OCI-LY3 (cell line): ENCODE data around the gene GABRB2.

Source experiments
- H2AFZ ChIP-seq: fragments of 200-600, 300-600 bp; shearing (Covaris generic); 2 replicates; pipeline ENCODE4 v1.6.0; 2014; ENCODE audit warnings: antibody characterized with exemption, low read depth, low read length
- H3K27ac ChIP-seq: fragments of 200-600, 300-600 bp; sonication (generic); 2 replicates; pipeline ENCODE4 v1.5.1; 2014; ENCODE audit warnings: mild to moderate bottlenecking, low read length, moderate library complexity, mixed read lengths
- H3K27me3 ChIP-seq: fragments of 200-600, 300-600 bp; sonication (generic); 2 replicates; pipeline ENCODE4 v1.6.1; 2014; ENCODE audit warnings: low read depth, low read length, mixed read lengths
- H3K36me3 ChIP-seq: fragments of 200-600, 300-600 bp; sonication (generic); replicated peaks from 2 replicates; pipeline ENCODE3; 2014; ENCODE audit warnings: low read depth, low read length, mixed read lengths
- H3K4me1 ChIP-seq: fragments of 300-600, 200-600 bp; sonication (generic); 2 replicates; pipeline ENCODE4 v1.6.1; 2014; ENCODE audit warnings: low read length, mixed read lengths
- H3K4me2 ChIP-seq: fragments of 200-600, 300-600 bp; sonication (generic); 2 replicates; pipeline ENCODE4 v1.6.1; 2014; ENCODE audit warnings: low read length, mixed read lengths
- H3K4me3 ChIP-seq: fragments of 300-600, 200-600 bp; sonication (generic); 2 replicates; pipeline ENCODE4 v1.5.1; 2014; ENCODE audit warnings: antibody characterized with exemption, mild to moderate bottlenecking, low read length, moderate library complexity
- H3K79me2 ChIP-seq: fragments of 300-600, 200-600 bp; shearing (Covaris generic); 2 replicates; pipeline ENCODE4 v1.6.1; 2014; ENCODE audit warnings: mild to moderate bottlenecking, low read length, mixed read lengths
- H3K9ac ChIP-seq: fragments of 300-600, 200-600 bp; shearing (Covaris generic); 2 replicates; pipeline ENCODE4 v1.6.0; 2014; ENCODE audit warnings: mild to moderate bottlenecking, low read length, moderate library complexity
- H3K9me3 ChIP-seq: fragments of 200-600, 300-600 bp; shearing (Covaris generic); 2 replicates; pipeline ENCODE4 v1.6.1; 2014; ENCODE audit warnings: low read length, mixed read lengths; ENCODE audit not compliant: insufficient read depth
- H4K20me1 ChIP-seq: fragments of 200-600, 300-600 bp; sonication (generic); 2 replicates; pipeline ENCODE4 v1.6.1; 2016; ENCODE audit warnings: low read length, mixed read lengths; ENCODE audit not compliant: insufficient read depth
- CTCF ChIP-seq: fragments of 200-600, 300-600 bp; sonication (generic); IDR thresholded peaks from 2 replicates; pipeline ENCODE4 v1.5.1; 2014; ENCODE audit warnings: antibody characterized with exemption, low read length, low read depth
- EZH2phosphoT487 ChIP-seq: fragments of 200-600 bp; shearing (Covaris generic); IDR thresholded peaks from 2 replicates; pipeline ENCODE4 v1.6.1; 2018; ENCODE audit warnings: antibody characterized with exemption, mixed run types, low read depth

GABRB2 gene

GRCh38 chr5:161340012-161340411, 206.5 kb downstream of the GABRB2 start:
- Histone ChIP-seq H3K36me3 (no peaks in the 10 kb centered on the region), H3K4me2 (no peak overlapping the region)
- TF ChIP-seq EZH2phosphoT487 (no peak), CTCF (no peak)

DNA sequence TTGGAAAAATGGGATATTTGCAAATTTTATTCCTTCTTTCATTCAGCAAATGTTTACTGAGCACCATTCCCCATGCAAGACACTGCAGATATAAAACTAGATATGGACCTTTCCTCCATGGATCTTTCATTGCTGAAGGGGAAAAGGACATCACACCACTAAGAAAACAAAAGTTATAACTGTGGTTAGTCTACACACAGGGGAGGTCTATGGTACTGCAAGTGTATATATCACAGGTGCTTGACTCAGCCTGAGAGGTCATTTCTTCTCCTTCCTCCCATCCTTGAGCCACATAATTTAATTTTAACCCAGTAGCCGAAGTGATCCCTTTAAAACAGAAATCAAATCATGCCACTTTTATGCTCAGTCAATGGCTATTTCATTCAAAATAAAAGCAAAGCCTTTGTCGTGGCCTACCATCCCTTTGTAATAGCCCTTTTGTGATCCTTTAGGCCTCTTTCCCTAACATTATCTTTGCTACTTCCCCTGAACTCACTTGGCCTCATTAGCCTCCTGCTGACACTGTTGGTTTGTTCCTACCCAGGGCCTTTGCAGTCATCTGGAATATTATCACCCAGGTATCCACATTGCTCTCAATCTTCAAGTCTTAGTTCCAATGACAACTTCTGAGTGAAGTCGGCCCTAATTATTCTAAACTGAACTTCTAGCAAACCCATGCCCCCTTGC, 213.2 kb downstream of the GABRB2 start:
- H3K4me3 ChIP-seq, result no peak overlapping the region
- H3K27me3 ChIP-seq, result no peaks in the 10 kb centered on the region
- no peak overlapping the region for H3K9ac ChIP-seq
- H3K4me2 ChIP-seq, result no peak overlapping the region
- no peaks in the 10 kb centered on the region for H3K79me2 ChIP-seq
- no peaks in the 10 kb centered on the region for H3K36me3 ChIP-seq
- no peak overlapping the region for H3K27ac ChIP-seq
- H3K9me3 ChIP-seq, result no peaks in the 10 kb centered on the region
- TF ChIP-seq EZH2phosphoT487, result no peak
- no peak for TF ChIP-seq CTCF
- no peak overlapping the region for H2AFZ ChIP-seq
- H3K4me1 ChIP-seq, result no peaks in the 10 kb centered on the region
- H4K20me1 ChIP-seq, result no peaks in the 10 kb centered on the region

More at GRCh38 chr5:161340012-161340411, 206.5 kb downstream of the GABRB2 start:
- Histone ChIP-seq H2AFZ (no peak overlapping the region), H3K9me3 (no peaks in the 10 kb centered on the region), H3K4me1 (no peaks in the 10 kb centered on the region), H3K79me2 (no peaks in the 10 kb centered on the region), H4K20me1 (no peaks in the 10 kb centered on the region), H3K9ac (no peak overlapping the region), H3K27ac (no peak overlapping the region), H3K27me3 (no peaks in the 10 kb centered on the region), H3K4me3 (no peak overlapping the region)

- H3K36me3 ChIP-seq, result no peaks in the 10 kb centered on the region
- no peaks in the 10 kb centered on the region for H3K79me2 ChIP-seq
- H3K4me3 ChIP-seq, result no peak overlapping the region
- no peaks in the 10 kb centered on the region for H3K27me3 ChIP-seq
- no peak overlapping the region for H3K4me2 ChIP-seq
- no peak overlapping the region for H3K27ac ChIP-seq
- TF ChIP-seq EZH2phosphoT487 (no peak), CTCF (no peak)
- no peak overlapping the region for H2AFZ ChIP-seq
- H3K9ac ChIP-seq, result no peak overlapping the region
- H4K20me1 ChIP-seq, result no peaks in the 10 kb centered on the region
- H3K4me1 ChIP-seq, result no peaks in the 10 kb centered on the region
- H3K9me3 ChIP-seq, result no peaks in the 10 kb centered on the region
Observed at GRCh38 chr5:161332343-161332742, 214.2 kb downstream of the GABRB2 start.

DNA sequence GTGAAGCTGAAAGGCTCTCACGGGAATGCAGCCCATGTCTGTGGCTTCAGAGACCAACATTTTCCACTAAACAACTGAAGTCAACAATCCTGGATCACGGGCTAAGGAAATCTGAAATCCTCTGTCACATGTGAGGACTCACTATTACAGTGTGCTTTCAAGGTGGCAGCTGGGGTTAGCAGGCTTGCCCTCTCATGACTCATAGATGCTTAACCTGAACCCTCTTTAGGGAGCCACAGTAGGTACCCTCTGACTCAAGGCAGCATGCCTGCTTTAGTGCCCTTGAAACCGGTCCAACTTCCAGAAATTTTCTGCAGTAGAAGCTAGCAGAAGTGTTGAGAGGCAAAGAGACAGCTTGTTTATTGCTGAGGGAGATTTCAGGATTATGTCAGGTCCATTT, 232.5 kb downstream of the GABRB2 start:
- Histone ChIP-seq H3K27me3 (no peaks in the 10 kb centered on the region), H3K36me3 (no peaks in the 10 kb centered on the region), H3K27ac (no peak overlapping the region), H3K9ac (no peak overlapping the region), H3K4me1 (peaks cover 22% of the 10 kb centered on the region), H3K4me2 (no peak overlapping the region), H4K20me1 (no peaks in the 10 kb centered on the region), H2AFZ (no peak overlapping the region), H3K4me3 (no peak overlapping the region), H3K9me3 (no peaks in the 10 kb centered on the region), H3K79me2 (no peaks in the 10 kb centered on the region)
- TF ChIP-seq CTCF (no peak), EZH2phosphoT487 (no peak)
